GM12873 (cell line): ENCODE data around the gene TADA3.

Experiments
- CTCF ChIP-seq: IDR thresholded peaks from 2 replicates; pipeline ENCODE4 v1.5.1; 2012; ENCODE audit warnings: low read depth, mild to moderate bottlenecking, moderate library complexity, low read length, control low read depth; ENCODE audit not compliant: insufficient read depth; ENCODE audit errors: missing control alignments

The TADA3 gene

GRCh38 chr3:9732080-9732739, 60.1 kb downstream of the TADA3 start:
- no peak for TF ChIP-seq CTCF

DNA sequence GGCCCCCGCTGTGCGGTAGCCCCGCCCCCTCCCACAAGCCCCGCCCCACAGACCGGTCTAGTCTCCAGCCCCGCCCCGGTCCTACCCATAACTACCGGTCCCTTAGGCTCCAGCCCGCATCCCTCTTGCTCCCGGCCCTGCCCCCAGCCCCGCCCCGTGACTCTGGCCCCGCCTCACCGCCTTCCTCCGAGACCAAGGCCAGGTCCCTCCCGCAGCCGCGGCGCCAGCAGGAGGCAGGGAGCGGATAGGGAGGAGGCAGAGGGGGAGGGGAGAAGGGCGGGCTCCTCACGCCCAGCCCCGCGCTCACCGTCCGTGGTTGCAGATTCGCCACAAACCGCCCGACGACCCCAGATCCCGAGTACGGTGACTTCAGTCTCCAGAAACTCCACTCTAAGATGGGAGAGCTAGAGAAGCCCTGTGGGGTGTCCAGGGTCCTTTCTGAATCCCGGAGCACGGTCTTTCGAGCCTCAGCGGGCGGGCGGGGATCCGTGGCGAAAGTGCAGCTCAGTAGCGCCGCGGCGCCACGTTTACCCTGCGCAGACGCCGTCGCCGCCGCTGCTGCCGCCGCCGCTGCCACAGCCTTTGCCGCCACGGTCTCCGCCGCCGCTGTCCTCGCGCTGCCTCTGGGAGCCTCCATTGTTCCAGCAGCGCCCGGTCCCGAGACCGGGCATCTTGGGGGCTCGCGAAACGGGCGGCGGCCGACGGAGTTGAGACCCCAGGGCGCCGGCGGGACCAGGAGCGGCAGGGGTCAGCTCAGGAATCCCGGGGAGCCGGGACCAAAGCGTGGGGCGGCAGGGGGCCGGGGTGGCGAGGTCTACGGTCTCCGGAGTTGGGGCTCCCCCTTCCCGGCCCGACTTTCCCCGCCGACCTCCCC, 60.8 kb downstream of the TADA3 start, which contains the start of gene BRPF1:
TSS of gene BRPF1 (plus strand) at position 530 of the 874 bp plus-strand sequence. CDS start 2,406 bp downstream, outside the sequence.
- TF ChIP-seq CTCF: no peak

- no peak for TF ChIP-seq CTCF
Measured at GRCh38 chr3:9730657-9731205, 61.5 kb downstream of the TADA3 start.
